HG03045 (cell line): ENCODE data around the gene RBM20.
"Not testable (repeated sequence)": the region's sequence is repeated elsewhere in the genome, so short reads cannot be mapped to it uniquely, and the experiment has no call there.

Source experiments
- ATAC-seq: cut with Tn5 transposase; IDR thresholded peaks from one replicate; pipeline ENCODE4 v1.9.1; 2021; ENCODE audit warnings: mild to moderate bottlenecking, moderate library complexity; ENCODE audit not compliant: unreplicated experiment

RBM20 gene

DNA sequence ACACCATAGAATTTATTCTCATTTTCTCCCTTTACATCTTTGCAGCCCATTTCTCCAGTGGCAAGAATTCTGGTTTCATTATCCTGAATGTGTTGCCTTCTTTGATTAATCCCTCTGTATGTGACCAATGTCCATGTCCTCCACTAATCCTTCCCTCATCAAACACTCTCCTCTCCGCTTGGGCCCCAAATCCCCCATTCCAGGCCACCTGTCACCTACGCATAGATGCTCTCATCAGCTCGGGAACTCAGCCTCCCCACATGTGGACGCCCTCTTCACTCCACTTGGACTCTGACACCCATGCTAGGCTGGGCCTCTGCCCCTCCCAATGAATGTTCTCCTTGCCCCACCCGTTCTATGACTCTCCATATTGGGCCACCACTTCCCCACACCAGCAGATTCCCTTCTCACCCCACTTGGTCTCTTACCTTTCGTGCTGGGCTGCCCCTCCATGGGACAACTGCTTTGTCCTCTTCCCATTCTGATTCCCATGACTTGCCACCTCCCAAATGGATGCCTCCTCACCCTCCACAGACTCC lies 18.7 kb upstream of the RBM20 start:
- no peak for ATAC-seq

DNA sequence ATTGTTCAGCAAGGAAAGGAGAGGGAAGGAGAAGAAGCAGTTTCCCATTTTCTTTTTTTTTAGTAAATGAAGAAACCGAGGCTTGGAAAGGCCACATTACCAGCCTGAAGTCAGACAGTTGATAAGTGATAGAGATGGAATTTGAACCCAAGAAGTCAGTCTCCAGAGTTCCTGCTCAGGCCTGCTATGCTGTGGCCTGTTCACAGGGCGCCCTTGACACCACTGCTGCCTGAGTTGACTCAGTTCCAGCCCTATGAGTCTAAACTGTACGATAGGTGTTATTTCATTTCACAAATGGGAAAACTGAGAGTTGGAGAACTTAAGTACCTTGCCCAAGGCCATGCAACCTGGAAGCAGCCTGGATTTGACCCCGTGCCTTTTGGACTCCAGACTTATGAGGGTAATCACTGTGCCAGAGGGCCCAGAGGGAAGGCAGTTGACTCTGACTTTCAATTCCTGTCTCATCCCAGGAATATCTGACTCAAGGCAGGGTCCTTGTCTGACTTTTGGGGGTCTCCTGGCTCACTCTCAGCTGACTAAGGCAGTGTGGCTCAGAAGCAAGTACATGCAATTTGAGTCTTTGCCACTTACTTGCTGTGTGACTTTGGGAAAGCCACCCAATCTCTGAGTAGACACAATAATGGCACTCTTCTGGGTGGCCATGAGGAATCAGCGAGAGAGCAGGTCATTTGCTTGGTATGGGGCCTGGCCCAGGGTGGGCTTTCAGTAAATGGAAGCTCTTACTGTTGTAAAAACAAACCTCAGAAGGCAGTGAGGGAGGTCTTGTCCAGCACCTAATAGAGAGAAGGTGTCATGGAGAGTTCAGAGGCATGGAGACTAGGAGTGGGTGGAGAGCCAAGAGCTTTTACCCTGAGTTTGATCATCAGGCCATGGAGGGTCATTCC lies 17.9 kb upstream of the RBM20 start:
- ATAC-seq: no peak

DNA sequence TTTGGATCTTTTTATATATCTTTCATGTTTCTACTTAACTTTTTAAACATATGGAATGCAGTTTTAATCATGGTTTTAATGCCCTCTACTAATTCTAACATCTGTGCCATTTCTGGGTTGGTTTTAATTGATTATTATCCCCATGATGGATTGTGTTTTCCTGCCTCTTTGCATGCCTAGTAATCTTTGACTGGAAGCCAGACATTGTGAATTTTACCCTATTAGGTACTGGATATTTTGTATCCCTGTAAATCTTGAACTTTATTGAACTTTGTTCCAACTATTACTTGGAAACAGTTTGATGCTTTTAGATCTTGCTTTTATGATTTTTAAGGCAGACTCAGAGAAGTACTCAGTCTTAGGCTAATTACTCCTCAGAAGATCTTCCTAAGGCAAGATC lies 16.0 kb upstream of the RBM20 start:
- ATAC-seq: no peak

DNA sequence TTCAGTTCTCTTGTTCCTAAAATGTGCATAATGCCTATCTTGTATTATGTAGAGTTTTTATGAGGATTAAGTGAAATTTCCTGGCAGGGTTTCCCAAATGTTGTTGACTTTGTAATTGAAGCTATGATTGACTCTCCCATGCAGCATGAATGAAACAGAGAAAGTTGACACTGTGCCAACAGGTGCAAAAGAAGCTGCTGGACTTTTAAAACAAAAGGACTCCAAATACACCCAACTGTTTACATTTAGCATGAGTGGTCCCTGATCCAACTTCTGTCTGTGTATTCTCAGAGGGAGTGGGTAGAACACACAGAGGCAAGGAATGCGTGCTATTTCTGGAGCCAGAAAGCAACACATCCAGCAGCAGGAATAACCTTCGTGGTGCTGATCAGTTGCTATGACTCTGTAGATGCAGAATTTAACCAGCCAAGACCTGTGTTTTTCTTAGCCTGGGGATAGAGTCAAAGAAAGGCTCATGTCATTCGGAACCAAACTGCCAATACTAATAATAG lies 14.4 kb upstream of the RBM20 start:
- ATAC-seq: no peak

DNA sequence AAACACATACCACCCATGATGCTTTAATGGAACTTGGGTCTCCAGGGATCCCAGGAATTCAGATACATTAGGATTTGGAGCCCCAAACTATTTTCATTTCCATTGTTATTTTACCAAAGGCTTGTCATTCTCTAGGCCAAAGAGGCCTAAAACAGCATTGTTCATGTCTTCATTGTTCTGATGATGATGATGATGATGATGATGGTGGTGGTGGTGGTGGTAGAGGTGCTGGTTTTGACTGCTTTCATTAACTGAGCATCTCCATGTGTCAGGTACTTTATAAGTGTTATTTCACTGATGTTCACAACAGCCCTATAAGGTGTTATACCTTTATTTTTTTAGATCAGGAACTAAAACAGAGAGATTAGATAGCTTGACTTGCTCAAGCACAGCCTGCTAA lies 12.2 kb upstream of the RBM20 start:
- no peak for ATAC-seq

DNA sequence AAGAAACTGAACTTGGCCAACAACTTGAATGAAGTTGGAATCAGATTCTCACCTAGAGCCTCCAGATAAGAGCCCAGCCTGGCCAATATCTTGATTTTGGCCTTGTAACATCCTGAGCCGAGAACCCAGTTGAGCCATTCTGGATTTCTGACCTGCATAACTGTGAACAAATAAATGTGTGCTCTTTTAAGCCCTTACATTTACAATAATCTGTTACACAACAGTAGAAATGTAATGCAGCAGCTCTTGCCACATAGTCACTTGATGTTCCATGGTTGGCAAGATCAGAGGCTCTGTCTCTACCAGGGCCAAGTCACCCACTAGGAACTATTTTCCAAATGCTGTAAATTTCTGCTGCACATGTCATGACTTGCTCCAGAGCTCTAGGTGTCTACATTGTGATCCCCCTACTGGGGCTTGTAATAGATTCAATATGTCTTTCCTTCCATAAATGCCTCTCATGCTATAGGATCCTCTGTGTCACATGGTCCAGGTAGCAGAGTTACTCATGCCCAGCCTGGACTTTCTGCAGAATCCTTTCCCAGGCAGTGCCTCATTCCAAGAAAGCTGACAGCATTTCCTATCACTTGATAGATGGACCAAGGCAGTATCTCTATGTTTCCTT lies 11.4 kb upstream of the RBM20 start:
- no peak for ATAC-seq

DNA sequence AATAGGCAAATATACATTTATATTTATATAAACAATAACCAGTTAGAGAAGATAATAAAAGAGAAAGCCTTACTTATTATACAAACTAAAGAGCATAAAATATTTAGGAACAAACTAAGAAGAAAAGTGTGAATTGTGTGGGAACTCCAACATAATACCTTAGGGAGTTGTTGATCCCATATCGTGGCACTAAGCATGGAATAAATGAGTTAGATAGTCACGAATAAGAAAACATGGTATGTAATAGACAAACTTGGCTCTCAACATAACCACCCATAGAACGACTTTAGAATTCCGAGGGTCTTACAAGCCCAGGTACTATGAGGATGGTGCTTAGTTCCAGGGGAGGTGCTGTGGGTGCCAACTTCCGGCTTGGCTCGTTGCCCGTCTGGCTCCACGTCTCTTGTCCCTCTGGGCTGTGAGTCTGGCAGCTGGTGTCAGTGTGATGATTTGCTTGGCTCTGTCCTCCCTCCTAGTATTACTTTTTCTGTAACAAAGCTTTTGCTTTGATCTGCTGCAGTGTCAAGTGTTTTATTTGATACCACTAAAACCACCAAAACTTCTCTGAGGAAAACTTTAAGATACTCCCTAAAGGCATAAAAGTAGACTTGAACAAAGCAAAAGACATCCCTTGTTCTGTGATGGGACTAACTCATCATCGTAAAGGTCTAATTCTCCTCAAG lies 9.5 kb upstream of the RBM20 start:
- ATAC-seq: no peak

DNA sequence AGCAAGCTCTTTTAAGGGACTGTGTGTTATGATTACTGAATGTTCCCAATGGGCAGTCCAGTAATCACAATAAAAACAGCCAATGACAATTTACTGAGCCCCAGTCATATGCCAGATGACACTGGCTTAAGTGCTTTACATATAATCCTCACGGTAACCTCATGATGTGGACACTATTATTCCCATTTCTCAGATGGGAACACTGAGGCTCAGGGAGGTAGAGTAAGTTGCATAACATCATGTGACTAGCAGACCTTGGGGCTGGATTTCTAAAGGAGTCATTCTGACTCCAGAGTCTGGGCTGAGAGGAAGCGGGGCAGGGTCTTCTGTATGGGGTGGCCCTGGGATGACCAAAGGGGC lies 7.6 kb upstream of the RBM20 start:
- ATAC-seq: no peak

DNA sequence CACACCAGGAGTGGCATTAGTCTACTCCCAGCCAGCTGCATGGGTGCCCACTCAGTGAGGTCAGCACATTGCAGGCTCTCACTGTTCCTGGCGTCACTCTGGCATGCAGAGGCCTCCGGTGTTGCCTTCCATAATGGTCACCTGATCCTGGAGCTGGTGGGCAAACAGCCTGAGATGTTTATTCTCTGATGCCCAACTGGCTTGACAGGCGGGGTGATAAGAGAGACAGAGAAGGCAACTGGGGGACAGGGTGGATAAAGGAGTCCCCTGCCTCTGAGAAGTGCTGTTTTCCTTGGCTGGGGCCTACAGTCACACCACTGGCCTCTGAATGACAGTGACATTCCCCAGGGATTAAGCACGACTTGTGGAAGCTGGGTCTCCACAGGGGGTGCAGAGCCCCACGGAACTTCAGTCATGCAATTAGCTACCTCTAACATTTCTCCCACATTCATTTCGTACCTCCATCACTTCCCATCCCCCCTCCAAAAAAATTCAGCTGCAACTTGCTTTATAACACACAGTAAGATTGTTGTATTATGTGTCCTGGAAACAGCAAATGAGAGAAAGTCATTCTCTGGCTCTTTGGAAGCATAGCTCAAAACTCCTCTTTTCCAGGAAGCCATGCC lies 7.1 kb upstream of the RBM20 start:
- no peak for ATAC-seq

DNA sequence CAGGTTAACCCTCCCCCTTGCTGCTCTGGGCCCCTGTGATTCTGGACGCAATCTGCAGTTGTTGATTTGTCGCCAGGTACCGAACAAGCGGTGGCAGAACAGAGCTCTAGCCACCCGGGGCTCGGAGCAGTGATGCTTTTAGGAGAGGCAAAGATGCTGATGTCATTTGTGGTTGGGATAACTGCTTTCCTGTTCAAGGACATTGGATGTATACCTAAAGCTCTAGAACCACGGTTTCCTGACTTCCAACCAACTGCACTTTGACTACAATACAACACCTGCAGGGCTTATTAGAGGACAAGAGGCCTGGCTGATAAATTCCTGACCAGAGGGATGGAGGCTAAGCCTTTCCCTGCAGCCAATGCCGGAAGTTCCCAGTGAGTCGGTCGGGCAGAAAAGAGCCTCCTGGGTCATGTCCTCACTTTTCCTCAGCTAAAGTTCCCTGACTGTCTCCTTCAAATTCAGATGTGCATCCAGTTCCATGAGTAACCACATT lies 6.5 kb upstream of the RBM20 start:
- ATAC-seq: no peak

DNA sequence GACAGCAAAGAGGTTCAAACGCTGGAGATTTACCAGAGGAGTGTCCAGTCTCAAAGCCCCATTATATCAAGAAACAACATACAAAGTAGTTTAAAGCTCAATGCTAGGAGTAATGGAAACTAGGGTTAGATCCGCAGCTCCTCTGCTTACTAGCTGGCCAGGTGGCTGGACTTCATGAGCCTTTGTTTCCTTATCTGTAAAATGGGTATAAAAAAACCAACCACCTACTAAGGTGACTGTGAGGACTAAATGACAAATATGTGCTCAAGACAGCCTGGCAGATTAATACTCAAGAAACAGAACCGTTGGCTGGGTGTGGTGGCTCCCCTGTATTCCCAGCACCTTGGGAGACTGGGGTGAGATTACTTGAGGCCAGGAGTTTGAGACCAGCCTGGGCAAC lies 5.8 kb upstream of the RBM20 start:
- ATAC-seq: no peak

DNA sequence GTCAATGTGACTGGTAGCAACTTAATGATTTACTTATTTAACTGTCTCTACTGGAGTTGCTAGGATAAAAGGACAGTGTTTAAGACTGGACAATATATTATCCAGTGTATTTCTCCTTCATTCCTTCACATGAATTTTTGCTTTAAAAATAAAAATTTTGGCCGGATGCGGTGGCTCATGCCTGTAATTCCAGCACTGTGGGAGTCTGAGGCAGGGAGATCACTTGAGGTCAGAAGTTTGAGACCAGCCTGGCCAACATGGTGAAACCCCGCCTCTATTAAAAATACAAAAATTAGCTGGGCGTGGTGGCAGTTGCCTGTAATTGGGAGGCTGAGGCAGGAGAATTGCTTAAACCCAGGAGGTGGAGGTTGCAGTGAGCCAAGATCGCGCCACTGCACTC lies 5.1 kb upstream of the RBM20 start:
- not testable (repeated sequence) for ATAC-seq

DNA sequence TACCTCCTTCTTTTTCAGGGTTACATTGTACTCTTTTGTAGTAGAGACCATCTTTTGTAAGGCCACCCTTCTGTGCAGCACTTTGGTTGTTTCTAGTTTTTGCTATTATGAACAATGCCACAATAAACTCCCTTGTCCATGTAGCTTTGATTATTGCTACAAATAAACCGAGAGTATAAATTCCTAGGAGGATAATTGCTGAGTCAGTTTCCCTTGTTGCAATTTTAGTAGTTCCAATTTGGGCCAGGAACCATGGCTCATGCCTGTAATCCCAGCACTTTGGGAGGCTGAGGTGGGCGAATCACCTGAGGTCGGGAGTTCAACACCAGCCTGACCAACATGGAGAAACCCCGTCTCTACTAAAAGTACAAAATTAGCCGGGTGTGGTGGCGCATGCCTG lies 4.3 kb upstream of the RBM20 start:
- ATAC-seq: not testable (repeated sequence)

DNA sequence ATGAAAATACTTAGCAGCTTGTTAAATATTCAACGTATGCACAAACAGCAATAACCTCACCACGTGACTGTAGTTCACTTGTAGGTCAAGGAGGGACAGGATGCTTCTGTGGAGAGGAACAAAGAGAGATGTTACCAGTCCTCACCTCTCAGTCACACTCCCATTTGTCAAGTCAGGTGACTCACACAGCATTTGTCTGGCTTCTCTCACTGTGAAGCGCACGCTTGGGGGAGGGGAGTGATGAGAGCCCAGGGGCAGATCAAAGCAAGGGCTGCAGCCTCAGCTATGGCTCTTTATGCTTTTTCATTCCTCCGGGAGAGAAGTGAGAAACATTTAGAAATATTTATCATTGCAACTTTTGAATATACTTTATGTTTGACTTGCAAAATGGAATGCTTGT lies 2.9 kb upstream of the RBM20 start:
- no peak for ATAC-seq

DNA sequence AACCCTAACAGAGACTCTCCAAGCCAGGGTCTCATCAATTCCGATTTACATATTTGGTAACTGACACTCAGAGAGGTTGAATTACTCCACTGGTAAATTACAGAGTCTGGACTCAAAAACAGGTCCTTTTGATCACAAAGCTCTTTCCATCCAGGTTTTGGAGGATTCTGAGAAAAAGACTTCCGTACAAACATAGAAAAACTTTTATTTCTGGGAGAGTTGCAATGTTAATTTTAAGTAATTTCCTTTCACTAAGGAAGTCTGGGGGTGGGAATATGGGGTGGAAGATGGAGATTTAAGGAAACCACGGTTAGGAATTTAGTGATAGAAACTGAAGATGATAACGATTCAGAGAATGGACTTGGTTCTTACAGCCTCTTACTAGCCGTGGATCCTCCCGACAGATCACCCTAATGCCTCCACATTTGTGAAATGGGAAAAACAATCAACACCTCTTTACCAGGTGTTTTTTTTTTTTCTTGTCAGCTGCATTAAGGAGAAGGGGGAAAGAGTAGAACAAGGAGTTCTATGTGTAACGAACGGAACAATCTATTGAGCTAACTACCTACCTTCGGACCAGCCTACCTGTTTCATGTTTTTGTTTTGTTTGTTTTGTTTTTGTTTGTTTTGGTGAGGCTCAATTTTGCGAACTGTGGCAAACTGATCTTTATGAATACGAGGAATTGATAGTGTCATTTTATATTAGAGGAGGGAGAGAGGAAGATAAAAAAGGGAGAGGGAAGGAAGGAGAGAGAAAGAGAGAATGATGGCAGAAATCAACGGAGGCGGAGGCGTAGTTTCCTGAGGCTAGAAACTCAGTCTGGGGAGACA lies 1.7 kb upstream of the RBM20 start:
- ATAC-seq: no peak

DNA sequence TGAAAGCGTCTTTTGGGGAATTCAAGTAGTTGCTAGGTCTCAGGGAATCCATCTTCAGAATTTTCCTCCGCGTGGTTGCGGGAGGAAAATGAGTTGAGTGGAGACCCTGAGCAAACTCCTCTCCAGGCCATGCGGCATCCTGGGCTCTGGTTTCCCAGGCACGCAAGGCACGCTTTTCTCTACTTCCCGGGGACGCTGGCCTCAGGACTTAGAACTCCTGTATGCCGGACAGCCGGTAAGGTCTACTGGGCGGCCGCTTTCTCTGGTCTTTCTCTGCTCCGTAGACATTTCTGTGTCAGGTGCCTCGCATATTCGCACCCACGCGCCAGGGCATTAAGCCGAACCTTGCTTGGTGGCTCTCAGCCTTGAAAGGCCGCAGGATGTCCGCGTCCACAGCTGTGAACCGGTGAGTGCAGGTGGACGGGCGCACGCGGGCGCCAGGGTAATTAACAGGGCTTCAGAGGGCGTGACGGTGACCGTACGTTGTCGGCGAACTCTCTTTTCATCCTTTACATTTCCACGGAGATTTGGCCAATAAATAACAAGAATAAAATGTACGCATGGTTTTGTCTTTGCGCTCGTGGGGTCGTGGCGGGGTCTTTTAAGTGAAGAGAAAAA lies 992 bp upstream of the RBM20 start:
- no peak for ATAC-seq

DNA sequence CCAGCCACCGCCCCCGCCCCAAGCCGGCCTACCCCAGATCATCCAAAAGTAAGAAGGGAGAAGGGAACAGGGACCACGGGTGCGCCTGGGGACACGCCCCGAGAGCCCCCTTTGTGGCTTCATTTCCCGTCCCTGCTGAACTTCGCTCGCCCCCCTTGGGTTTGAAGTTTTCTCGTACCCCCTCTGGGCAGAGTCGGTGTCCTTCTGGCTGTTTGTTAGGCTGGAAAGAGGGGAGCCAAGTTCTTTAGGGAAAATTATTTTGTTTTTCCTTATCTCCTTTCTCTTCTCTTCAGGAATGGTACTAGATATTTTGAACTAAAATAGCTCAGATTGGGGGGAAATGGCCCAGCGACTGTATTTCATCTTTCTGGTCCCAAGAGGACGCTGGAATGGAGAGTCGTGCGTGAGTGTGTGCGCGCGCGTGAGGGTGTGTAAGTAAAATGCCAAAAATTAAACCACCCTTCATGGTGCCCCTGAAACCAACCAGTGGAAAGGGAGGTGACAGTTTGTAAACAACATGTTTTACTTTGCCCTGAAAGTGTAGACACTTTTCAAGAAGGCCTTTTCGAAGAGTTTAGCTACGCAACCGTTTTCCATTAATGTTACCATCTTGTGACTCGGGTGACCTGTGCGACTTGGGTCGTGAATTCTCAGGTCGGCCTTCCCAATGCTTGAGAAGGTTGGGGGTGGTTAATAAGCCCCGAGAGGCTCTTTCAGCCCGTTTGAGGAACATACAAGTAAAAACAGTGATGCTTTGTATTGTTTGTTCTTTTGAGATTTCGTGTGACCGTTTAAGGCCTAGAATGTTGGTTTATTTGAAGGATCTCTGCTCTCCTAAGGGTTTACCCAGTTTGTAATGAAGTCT lies 694 bp downstream of the RBM20 start:
- no peak for ATAC-seq

DNA sequence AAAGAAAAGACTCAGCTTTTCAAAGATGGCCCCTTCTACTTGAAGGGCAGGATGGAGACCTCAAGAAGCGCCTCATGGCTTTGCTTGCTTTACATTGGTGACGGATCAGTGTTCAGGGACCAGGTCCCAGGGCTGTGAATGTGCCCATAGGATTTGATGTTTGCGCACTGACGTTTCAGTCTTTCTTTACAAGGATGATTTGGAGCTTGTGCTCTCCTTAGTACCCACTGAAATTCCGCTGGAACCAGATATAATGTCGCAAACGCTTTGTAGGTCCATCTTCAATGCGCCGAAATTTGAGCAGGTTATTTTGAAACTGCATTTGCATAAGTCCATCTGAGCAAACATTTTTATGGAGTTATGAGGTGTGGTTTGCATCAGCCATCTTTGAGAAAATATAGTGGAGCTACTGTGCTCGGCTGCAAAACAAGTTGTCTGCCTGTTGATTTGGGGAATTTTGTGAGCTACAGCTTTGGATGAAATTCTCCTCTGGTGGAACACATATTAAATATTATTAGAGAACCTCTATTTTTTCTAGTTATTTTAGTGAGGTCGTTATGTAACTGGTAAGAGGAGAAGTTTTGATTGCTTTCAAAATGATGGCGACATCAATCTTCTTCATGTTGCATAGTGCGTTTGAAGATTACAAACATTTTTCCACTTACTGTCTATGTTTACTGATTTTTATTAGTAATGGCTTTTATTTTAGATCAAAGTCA lies 2.4 kb downstream of the RBM20 start:
- ATAC-seq: no peak
